Measurements from ENCODE around the gene INSIG1. TPM values are rescaled to one million over a fixed set of nuclear protein-coding genes. Genes with fewer than 3 reads are reported as not detected.

The INSIG1 gene
- total and polyA plus RNA-seq, 2 experiments from 2014 or later = 30.7 to 40.3 TPM

- DNase-seq = no peak
- no peak overlapping the region for H3K27ac ChIP-seq
- H3K9me3 ChIP-seq (ENCODE audit: low read depth) = no peaks in the 10 kb centered on the region
- H3K9ac ChIP-seq = no peak overlapping the region
- H3K27me3 ChIP-seq (replicated peaks; ENCODE audit: insufficient read depth) = peaks cover 4% of the 10 kb centered on the region; the same call in 1 of the 2 replicates
- H3K9me2 ChIP-seq (ENCODE audit: insufficient read depth) = no peaks in the 10 kb centered on the region
- no peak overlapping the region for H2AFZ ChIP-seq
- H3F3A ChIP-seq (ENCODE audit: insufficient read depth) = peaks cover 11% of the 10 kb centered on the region; the same call in 1 of the 2 replicates
- H3K4me2 ChIP-seq (ENCODE audit: unreplicated experiment) = no peak overlapping the region
- no peaks in the 10 kb centered on the region for H3K4me1 ChIP-seq (ENCODE audit: insufficient read depth)
- no peaks in the 10 kb centered on the region for H4K20me1 ChIP-seq (ENCODE audit: insufficient read depth)
- no peaks in the 10 kb centered on the region for H3K79me2 ChIP-seq (ENCODE audit: insufficient read depth)
- H3K36me3 ChIP-seq (ENCODE audit: low read depth) = no peaks in the 10 kb centered on the region
- 62 to 69% methylated on average over 17 to 20 of the region's 20 CpGs for WGBS, 2 experiments (ENCODE audit: low coverage in 1 of 2, low lambda C conversion rate in 2 of 2, missing lambda C conversion rate in 2 of 2)
- in situ Hi-C loops (cut with MboI) = loop anchor here (10.0 kb wide), 1 partner anchor 430 kb away; no protein-coding TSS in a partner anchor
- no peak for TF ChIP-seq EZH2 (IDR thresholded peaks at IDR 0.05; ENCODE audit: insufficient read depth, poor library complexity, severe bottlenecking)
- TF ChIP-seq EZH2phosphoT487 (IDR thresholded peaks at IDR 0.05; ENCODE audit: insufficient read depth, low read depth) = no peak
- H3K4me3 ChIP-seq = no peak overlapping the region
Observed at GRCh38 chr7:155354371-155355048, 56.8 kb downstream of the INSIG1 start.

GRCh38 chr7:155355176-155355575 is 57.5 kb downstream of the INSIG1 start:
- in situ Hi-C loops (cut with MboI) = loop anchor here (10.0 kb wide), 1 partner anchor 430 kb away; no protein-coding TSS in a partner anchor
- Histone ChIP-seq H3K4me1 (ENCODE audit: insufficient read depth) (no peaks in the 10 kb centered on the region), H2AFZ (no peak overlapping the region), H4K20me1 (ENCODE audit: insufficient read depth) (no peaks in the 10 kb centered on the region), H3K27me3 (replicated peaks; ENCODE audit: insufficient read depth) (peaks cover 4% of the 10 kb centered on the region; the same call in 1 of the 2 replicates), H3K36me3 (ENCODE audit: low read depth) (no peaks in the 10 kb centered on the region), H3K27ac (no peak overlapping the region), H3K4me3 (no peak overlapping the region), H3K79me2 (ENCODE audit: insufficient read depth) (no peaks in the 10 kb centered on the region), H3K4me2 (ENCODE audit: unreplicated experiment) (no peak overlapping the region), H3F3A (ENCODE audit: insufficient read depth) (peaks cover 11% of the 10 kb centered on the region; the same call in 1 of the 2 replicates), H3K9ac (no peak overlapping the region), H3K9me2 (ENCODE audit: insufficient read depth) (no peaks in the 10 kb centered on the region), H3K9me3 (ENCODE audit: low read depth) (no peaks in the 10 kb centered on the region)
- no peak for DNase-seq
- TF ChIP-seq EZH2phosphoT487 (IDR thresholded peaks at IDR 0.05; ENCODE audit: insufficient read depth, low read depth) (no peak), EZH2 (IDR thresholded peaks at IDR 0.05; ENCODE audit: insufficient read depth, poor library complexity, severe bottlenecking) (no peak)
- 43 to 52% methylated on average over 11 of the region's 11 CpGs for WGBS, 2 experiments (ENCODE audit: low coverage in 1 of 2, low lambda C conversion rate in 2 of 2, missing lambda C conversion rate in 2 of 2)

- in situ Hi-C loops (cut with MboI) = loop anchor here (10.0 kb wide), 1 partner anchor 431 kb away; no protein-coding TSS in a partner anchor
- H4K20me1 ChIP-seq (ENCODE audit: insufficient read depth) = no peaks in the 10 kb centered on the region
- DNase-seq = no peak
- 18 to 31% methylated on average over 8 of the region's 8 CpGs for whole genome bisulfite sequencing, 2 experiments (ENCODE audit: low coverage in 1 of 2, low lambda C conversion rate in 2 of 2, missing lambda C conversion rate in 2 of 2)
- no peaks in the 10 kb centered on the region for H3K9me2 ChIP-seq (ENCODE audit: insufficient read depth)
- no peak overlapping the region for H3K4me3 ChIP-seq
- H3K79me2 ChIP-seq (ENCODE audit: insufficient read depth) = no peaks in the 10 kb centered on the region
- H3K36me3 ChIP-seq (ENCODE audit: low read depth) = no peaks in the 10 kb centered on the region
- no peak overlapping the region for H2AFZ ChIP-seq
- no peaks in the 10 kb centered on the region for H3K4me1 ChIP-seq (ENCODE audit: insufficient read depth)
- no peaks in the 10 kb centered on the region for H3K9me3 ChIP-seq (ENCODE audit: low read depth)
- peaks cover 5% of the 10 kb centered on the region; the same call in 1 of the 2 replicates for H3K27me3 ChIP-seq (replicated peaks; ENCODE audit: insufficient read depth)
- no peak overlapping the region for H3K27ac ChIP-seq
- TF ChIP-seq EZH2 (IDR thresholded peaks at IDR 0.05; ENCODE audit: insufficient read depth, poor library complexity, severe bottlenecking) (no peak), EZH2phosphoT487 (IDR thresholded peaks at IDR 0.05; ENCODE audit: insufficient read depth, low read depth) (no peak)
- no peak overlapping the region for H3K9ac ChIP-seq
- H3F3A ChIP-seq (ENCODE audit: insufficient read depth) = peaks cover 11% of the 10 kb centered on the region; the same call in 1 of the 2 replicates
- H3K4me2 ChIP-seq (ENCODE audit: unreplicated experiment) = no peak overlapping the region
Observed at GRCh38 chr7:155355745-155356144, 58.1 kb downstream of the INSIG1 start.

- no peaks in the 10 kb centered on the region for H3K79me2 ChIP-seq (ENCODE audit: insufficient read depth)
- in situ Hi-C loops (cut with MboI) = loop anchor here (10.0 kb wide), 1 partner anchor 432 kb away; no protein-coding TSS in a partner anchor
- 40 to 44% methylated on average over 14 of the region's 14 CpGs for WGBS, 2 experiments (ENCODE audit: low coverage in 1 of 2, low lambda C conversion rate in 2 of 2, missing lambda C conversion rate in 2 of 2)
Observed at GRCh38 chr7:155356323-155357105, 58.8 kb downstream of the INSIG1 start.

More at GRCh38 chr7:155356323-155357105, 58.8 kb downstream of the INSIG1 start:
- Histone ChIP-seq H3K4me2 (ENCODE audit: unreplicated experiment) (no peak overlapping the region), H3K9me3 (ENCODE audit: low read depth) (no peaks in the 10 kb centered on the region), H3K4me3 (no peak overlapping the region), H3K27ac (no peak overlapping the region), H2AFZ (no peak overlapping the region), H3K9ac (no peak overlapping the region), H3K36me3 (ENCODE audit: low read depth) (no peaks in the 10 kb centered on the region), H3F3A (ENCODE audit: insufficient read depth) (peaks cover 11% of the 10 kb centered on the region; the same call in 1 of the 2 replicates), H3K27me3 (replicated peaks; ENCODE audit: insufficient read depth) (peaks cover 13% of the 10 kb centered on the region; the same call in 1 of the 2 replicates), H4K20me1 (ENCODE audit: insufficient read depth) (no peaks in the 10 kb centered on the region), H3K9me2 (ENCODE audit: insufficient read depth) (no peaks in the 10 kb centered on the region), H3K4me1 (ENCODE audit: insufficient read depth) (no peaks in the 10 kb centered on the region)
- peak; percentile 26 for DNase-seq
- TF ChIP-seq EZH2 (IDR thresholded peaks at IDR 0.05; ENCODE audit: insufficient read depth, poor library complexity, severe bottlenecking) (no peak), EZH2phosphoT487 (IDR thresholded peaks at IDR 0.05; ENCODE audit: insufficient read depth, low read depth) (no peak)
